HEK293T (cell line): ENCODE results near the gene C3orf85.

Experiments
- ARNT ChIP-seq: fragments of 450-650 bp; IDR thresholded peaks from 2 replicates; pipeline ENCODE4 v1.6.1; 2017; ENCODE audit warnings: mild to moderate bottlenecking
- BHLHE40 ChIP-seq: fragments of 450-650 bp; IDR thresholded peaks from 2 replicates; pipeline ENCODE4 v1.6.1; 2016; ENCODE audit warnings: mild to moderate bottlenecking, moderate library complexity, borderline replicate concordance
- CTBP1 ChIP-seq: fragments of 450-650 bp; IDR thresholded peaks from 2 replicates; pipeline ENCODE4 v1.6.1; 2016; ENCODE audit warnings: borderline replicate concordance
- FOXA1 ChIP-seq: fragments of 450-650 bp; IDR thresholded peaks from 2 replicates; pipeline ENCODE4 v1.6.1; 2016; ENCODE audit warnings: mild to moderate bottlenecking
- FOXK2 ChIP-seq: fragments of 450-650 bp; IDR thresholded peaks from 2 replicates; pipeline ENCODE4 v1.6.1; 2016; ENCODE audit warnings: mild to moderate bottlenecking
- LEF1 ChIP-seq: fragments of 450-650 bp; IDR thresholded peaks from 2 replicates; pipeline ENCODE4 v1.6.1; 2017; ENCODE audit warnings: mild to moderate bottlenecking, borderline replicate concordance
- SP1 ChIP-seq: fragments of 450-650 bp; IDR thresholded peaks from 2 replicates; pipeline ENCODE4 v1.6.1; 2017
- TARDBP ChIP-seq: fragments of 450-650 bp; IDR thresholded peaks from 2 replicates; pipeline ENCODE4 v1.6.1; 2016
- ZNF384 ChIP-seq: fragments of 450-650 bp; IDR thresholded peaks from 2 replicates; pipeline ENCODE4 v1.6.1; 2016

GRCh38 chr3:109136523-109136922, at the start of gene C3orf85:
- TF ChIP-seq FOXA1 (no peak), FOXK2 (no peak), ZNF384 (no peak), SP1 (no peak), ARNT (no peak), TARDBP (no peak), CTBP1 (no peak), BHLHE40 (no peak), LEF1 (no peak)
